Measurements from ENCODE around the gene NUP93. TPM values are rescaled to one million over a fixed set of nuclear protein-coding genes. Genes with fewer than 3 reads are reported as not detected.

Gene NUP93
- total RNA-seq, 2 donors from 2014 or later, result 146 to 149 TPM

GRCh38 chr16:56841233-56841632, 111.3 kb downstream of the NUP93 start:
- TF ChIP-seq, protein P1, sequence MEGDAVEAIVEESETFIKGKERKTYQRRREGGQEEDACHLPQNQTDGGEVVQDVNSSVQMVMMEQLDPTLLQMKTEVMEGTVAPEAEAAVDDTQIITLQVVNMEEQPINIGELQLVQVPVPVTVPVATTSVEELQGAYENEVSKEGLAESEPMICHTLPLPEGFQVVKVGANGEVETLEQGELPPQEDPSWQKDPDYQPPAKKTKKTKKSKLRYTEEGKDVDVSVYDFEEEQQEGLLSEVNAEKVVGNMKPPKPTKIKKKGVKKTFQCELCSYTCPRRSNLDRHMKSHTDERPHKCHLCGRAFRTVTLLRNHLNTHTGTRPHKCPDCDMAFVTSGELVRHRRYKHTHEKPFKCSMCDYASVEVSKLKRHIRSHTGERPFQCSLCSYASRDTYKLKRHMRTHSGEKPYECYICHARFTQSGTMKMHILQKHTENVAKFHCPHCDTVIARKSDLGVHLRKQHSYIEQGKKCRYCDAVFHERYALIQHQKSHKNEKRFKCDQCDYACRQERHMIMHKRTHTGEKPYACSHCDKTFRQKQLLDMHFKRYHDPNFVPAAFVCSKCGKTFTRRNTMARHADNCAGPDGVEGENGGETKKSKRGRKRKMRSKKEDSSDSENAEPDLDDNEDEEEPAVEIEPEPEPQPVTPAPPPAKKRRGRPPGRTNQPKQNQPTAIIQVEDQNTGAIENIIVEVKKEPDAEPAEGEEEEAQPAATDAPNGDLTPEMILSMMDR (conservative IDR thresholded peaks at IDR 0.05), result no peak
- no peak overlapping the region for H3K9ac ChIP-seq (ENCODE audit: extremely low read depth, low read length, poor library complexity, severe bottlenecking)
- WGBS, 2 experiments (ENCODE audit: insufficient coverage in 1 of 2, insufficient read length in 1 of 2), result 92 to 97% methylated on average over 2 of the region's 2 CpGs
- H3K27me3 ChIP-seq (ENCODE audit: control insufficient read depth, insufficient read depth, low read length, poor library complexity, severe bottlenecking), result no peaks in the 10 kb centered on the region
- H3K4me3 ChIP-seq (ENCODE audit: low read length), result no peak overlapping the region
- H3K4me1 ChIP-seq (ENCODE audit: control insufficient read depth, insufficient read depth, low read length), result no peaks in the 10 kb centered on the region
- no peaks in the 10 kb centered on the region for H3K9me3 ChIP-seq (ENCODE audit: control insufficient read depth, low read length)
- no peaks in the 10 kb centered on the region for H3K4me1 Mint-ChIP-seq
- no peak overlapping the region for H3K4me3 Mint-ChIP-seq
- no peak for DNase-seq
- H3K27ac Mint-ChIP-seq, result no peak overlapping the region
- no peak overlapping the region for H3K27ac ChIP-seq (ENCODE audit: low read depth, low read length)
- H3K36me3 Mint-ChIP-seq (ENCODE audit: low read depth), result peaks cover 82% of the 10 kb centered on the region
- no peaks in the 10 kb centered on the region for H3K9me3 Mint-ChIP-seq
- peaks cover 75% of the 10 kb centered on the region for H3K36me3 ChIP-seq (ENCODE audit: control insufficient read depth, insufficient read depth, low read length)
- no peaks in the 10 kb centered on the region for H3K27me3 Mint-ChIP-seq (ENCODE audit: insufficient read depth)

GRCh38 chr16:56841659-56842058, 111.7 kb downstream of the NUP93 start:
- no peak for DNase-seq
- TF ChIP-seq, protein P1 (conservative IDR thresholded peaks at IDR 0.05), result no peak
- WGBS, 2 experiments (ENCODE audit: insufficient coverage in 1 of 2, insufficient read length in 1 of 2), result 90 to 97% methylated on average over 9 to 10 of the region's 10 CpGs
- Histone ChIP-seq H3K9me3 (ENCODE audit: control insufficient read depth, low read length) (no peaks in the 10 kb centered on the region), H3K4me3 (ENCODE audit: low read length) (no peak overlapping the region), H3K9ac (ENCODE audit: extremely low read depth, low read length, poor library complexity, severe bottlenecking) (no peak overlapping the region), H3K36me3 (ENCODE audit: control insufficient read depth, insufficient read depth, low read length) (peaks cover 71% of the 10 kb centered on the region), H3K4me1 (ENCODE audit: control insufficient read depth, insufficient read depth, low read length) (no peaks in the 10 kb centered on the region), H3K27ac (ENCODE audit: low read depth, low read length) (no peak overlapping the region), H3K27me3 (ENCODE audit: control insufficient read depth, insufficient read depth, low read length, poor library complexity, severe bottlenecking) (no peaks in the 10 kb centered on the region)
- Mint-ChIP-seq H3K36me3 (ENCODE audit: low read depth) (peaks cover 78% of the 10 kb centered on the region), H3K9me3 (no peaks in the 10 kb centered on the region), H3K27me3 (ENCODE audit: insufficient read depth) (no peaks in the 10 kb centered on the region), H3K27ac (no peak overlapping the region), H3K4me3 (no peak overlapping the region), H3K4me1 (no peaks in the 10 kb centered on the region)

- Mint-ChIP-seq H3K4me3 (no peak overlapping the region), H3K27me3 (ENCODE audit: insufficient read depth) (no peaks in the 10 kb centered on the region), H3K27ac (no peak overlapping the region), H3K36me3 (ENCODE audit: low read depth) (peaks cover 74% of the 10 kb centered on the region), H3K4me1 (no peaks in the 10 kb centered on the region), H3K9me3 (no peaks in the 10 kb centered on the region)
- H3K9me3 ChIP-seq (ENCODE audit: control insufficient read depth, low read length), result no peaks in the 10 kb centered on the region
- H3K4me1 ChIP-seq (ENCODE audit: control insufficient read depth, insufficient read depth, low read length), result no peaks in the 10 kb centered on the region
- TF ChIP-seq, protein P1 (conservative IDR thresholded peaks at IDR 0.05), result peak; percentile 46
- no peaks in the 10 kb centered on the region for H3K27me3 ChIP-seq (ENCODE audit: control insufficient read depth, insufficient read depth, low read length, poor library complexity, severe bottlenecking)
- no peak overlapping the region for H3K27ac ChIP-seq (ENCODE audit: low read depth, low read length)
- H3K36me3 ChIP-seq (ENCODE audit: control insufficient read depth, insufficient read depth, low read length), result peaks cover 66% of the 10 kb centered on the region
- no peak overlapping the region for H3K4me3 ChIP-seq (ENCODE audit: low read length)
- no peak overlapping the region for H3K9ac ChIP-seq (ENCODE audit: extremely low read depth, low read length, poor library complexity, severe bottlenecking)
- no peak for DNase-seq
These were observed 112.2 kb downstream of the NUP93 start for GRCh38 chr16:56842133-56842532.
